Fibroblast of pulmonary artery (primary cell): ENCODE measurements around the gene ECI1.

Experiments
- DNase-seq: peaks from one replicate; pipeline ENCODE4 v3.0.0-alpha.2; 2010; ENCODE audit warnings: low read depth
- H3K4me3 ChIP-seq: replicated peaks from 2 replicates; pipeline ENCODE4 v1.5.1; 2011; ENCODE audit warnings: low read depth, mild to moderate bottlenecking, control low read depth, low read length, moderate library complexity
- TF ChIP-seq, protein P1 (sequence below): IDR thresholded peaks from 2 replicates; pipeline ENCODE4 v1.5.1; 2011; ENCODE audit warnings: mild to moderate bottlenecking, control low read depth, low read length, inconsistent platforms; ENCODE audit errors: missing control alignments

Gene ECI1

GRCh38 chr16:2235234-2235651, 16.1 kb downstream of the ECI1 start:
- no peak for DNase-seq
- H3K4me3 ChIP-seq: no peak overlapping the region
- TF ChIP-seq, protein P1, sequence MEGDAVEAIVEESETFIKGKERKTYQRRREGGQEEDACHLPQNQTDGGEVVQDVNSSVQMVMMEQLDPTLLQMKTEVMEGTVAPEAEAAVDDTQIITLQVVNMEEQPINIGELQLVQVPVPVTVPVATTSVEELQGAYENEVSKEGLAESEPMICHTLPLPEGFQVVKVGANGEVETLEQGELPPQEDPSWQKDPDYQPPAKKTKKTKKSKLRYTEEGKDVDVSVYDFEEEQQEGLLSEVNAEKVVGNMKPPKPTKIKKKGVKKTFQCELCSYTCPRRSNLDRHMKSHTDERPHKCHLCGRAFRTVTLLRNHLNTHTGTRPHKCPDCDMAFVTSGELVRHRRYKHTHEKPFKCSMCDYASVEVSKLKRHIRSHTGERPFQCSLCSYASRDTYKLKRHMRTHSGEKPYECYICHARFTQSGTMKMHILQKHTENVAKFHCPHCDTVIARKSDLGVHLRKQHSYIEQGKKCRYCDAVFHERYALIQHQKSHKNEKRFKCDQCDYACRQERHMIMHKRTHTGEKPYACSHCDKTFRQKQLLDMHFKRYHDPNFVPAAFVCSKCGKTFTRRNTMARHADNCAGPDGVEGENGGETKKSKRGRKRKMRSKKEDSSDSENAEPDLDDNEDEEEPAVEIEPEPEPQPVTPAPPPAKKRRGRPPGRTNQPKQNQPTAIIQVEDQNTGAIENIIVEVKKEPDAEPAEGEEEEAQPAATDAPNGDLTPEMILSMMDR: no peak

DNA sequence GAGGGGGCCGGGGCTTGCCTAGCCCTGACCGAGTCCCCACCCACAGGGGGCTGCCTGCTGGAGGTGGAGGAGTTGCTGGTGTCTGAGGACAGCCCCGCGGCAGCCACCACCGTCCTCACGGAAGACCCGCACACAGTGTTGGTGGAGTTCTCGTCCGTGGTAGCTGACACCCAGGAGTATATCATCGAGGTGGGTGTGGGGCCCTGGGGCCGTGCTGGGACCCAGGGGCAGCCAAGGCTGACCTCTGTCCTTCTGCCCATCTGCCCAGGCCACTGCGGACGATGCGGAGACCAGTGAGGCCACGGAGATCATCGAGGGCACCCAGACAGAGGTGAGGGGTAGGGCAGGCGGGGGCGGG, 16.6 kb downstream of the ECI1 start:
- DNase-seq: no peak
- TF ChIP-seq, protein P1: no peak
- H3K4me3 ChIP-seq: no peak overlapping the region

DNA sequence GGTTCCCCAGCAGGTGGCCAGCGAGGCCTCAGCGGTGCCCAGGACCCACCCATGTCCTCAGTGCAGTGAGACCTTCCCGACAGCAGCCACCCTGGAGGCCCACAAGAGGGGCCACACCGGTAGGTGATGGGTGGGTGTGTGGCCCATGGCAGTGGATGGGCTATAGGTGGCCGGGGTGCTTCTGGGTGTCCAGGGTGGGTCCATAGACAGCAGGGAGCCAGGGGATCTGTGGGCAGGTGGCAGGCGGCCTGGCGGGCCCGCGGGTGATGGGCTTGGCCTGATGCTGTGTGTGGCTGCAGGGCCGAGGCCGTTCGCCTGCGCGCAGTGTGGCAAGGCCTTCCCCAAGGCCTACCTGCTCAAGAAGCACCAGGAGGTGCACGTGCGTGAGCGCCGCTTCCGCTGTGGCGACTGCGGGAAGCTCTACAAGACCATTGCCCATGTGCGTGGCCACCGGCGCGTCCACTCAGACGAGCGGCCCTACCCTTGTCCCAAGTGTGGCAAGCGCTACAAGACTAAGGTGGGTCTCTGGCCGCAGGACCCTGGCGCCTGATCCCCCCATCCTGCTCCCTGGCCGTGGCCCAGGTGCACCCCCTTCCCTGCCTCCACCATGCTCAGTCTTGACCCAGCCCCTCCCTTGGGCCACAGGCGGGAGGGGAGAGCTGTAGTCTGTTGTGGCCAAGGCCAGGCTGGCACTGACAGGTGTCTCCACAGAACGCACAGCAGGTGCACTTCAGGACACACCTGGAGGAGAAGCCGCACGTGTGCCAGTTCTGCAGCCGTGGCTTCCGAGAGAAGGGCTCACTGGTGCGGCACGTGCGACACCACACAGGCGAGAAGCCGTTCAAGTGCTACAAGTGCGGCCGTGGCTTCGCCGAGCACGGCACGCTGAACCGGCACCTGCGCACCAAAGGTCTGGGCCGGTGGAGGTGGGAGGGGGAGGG, 17.2 kb downstream of the ECI1 start:
- TF ChIP-seq, protein P1: no peak
- H3K4me3 ChIP-seq: no peak overlapping the region
- DNase-seq: no peak

DNA sequence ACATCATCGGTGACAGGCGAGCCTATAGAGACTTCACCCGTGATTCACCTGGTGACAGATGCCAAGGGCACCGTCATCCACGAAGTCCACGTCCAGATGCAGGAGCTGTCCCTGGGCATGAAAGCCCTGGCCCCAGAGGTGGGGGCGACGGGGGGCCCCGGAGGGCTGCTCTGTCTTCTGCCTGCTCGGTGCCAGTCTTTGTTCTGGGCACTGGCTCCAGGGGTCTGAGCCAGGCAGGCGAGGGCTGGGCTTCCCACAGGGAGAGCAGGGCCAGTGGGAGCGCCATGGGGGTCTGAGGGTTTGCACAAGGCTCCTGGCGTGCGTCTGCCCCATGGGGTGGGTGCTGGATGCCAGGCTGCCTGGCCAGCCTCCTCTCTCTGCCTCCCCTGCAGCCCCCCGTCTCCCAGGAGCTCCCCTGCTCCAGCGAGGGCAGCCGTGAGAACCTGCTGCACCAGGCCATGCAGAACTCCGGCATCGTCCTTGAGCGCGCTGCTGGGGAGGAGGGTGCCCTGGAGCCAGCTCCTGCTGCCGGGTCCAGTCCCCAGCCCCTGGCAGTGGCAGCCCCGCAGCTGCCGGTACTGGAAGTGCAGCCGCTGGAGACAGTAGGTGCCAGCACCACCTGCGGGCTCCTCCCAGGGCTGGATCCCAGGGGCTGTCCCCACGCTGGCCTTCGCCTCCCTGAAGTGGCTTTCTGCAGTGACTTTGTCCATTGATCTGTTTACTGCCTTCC, 18.2 kb downstream of the ECI1 start:
- no peak for DNase-seq
- no peak overlapping the region for H3K4me3 ChIP-seq
- TF ChIP-seq, protein P1: no peak

DNA sequence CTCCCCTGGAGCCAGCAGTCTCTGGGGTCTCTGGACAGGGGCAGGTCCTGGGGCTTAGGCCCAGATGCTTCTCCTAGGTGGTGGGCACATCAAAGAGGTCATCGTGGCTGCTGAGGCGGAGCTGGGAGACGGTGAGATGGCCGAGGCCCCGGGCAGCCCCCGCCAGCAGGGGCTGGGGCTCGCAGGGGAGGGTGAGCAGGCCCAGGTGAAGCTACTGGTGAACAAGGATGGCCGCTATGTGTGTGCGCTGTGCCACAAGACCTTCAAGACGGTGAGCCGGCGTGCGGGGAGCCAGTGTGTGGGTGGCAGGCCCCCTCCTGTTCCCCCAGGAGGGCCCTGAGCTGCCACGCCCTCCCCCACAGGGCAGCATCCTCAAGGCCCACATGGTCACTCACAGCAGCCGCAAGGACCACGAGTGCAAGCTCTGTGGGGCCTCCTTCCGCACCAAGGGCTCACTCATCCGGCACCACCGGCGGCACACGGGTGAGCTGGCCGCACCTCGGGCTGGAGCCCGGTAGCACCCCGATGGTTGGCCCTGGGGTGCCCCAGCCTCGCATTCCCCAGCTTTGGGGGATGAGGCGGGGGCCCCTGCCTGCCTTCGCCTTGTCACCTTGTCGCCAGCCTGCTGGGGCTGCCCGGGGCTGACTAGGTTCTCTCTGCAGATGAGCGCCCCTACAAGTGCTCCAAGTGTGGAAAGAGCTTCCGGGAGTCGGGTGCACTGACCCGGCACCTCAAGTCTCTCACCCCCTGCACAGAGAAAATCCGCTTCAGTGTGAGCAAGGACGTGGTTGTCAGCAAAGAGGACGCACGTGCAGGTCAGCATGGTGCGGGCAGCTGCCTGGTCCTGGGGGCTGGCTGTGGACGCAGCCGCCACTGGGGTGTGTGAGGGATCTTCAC, 19.0 kb downstream of the ECI1 start:
- no peak for DNase-seq
- TF ChIP-seq, protein P1: no peak
- H3K4me3 ChIP-seq: no peak overlapping the region
